Nephron progenitor cell (in vitro differentiated cells): ENCODE data around the gene PEX7.

Experiments used
- DNase-seq: peaks from one replicate; pipeline ENCODE4 v3.0.0; 2021
- H3K27ac Mint-ChIP-seq: 2 replicates; pipeline ENCODE4 v1.8.0; 2021; ENCODE audit warnings: mild to moderate bottlenecking, moderate library complexity, mixed read lengths
- H3K27me3 Mint-ChIP-seq: 2 replicates; pipeline ENCODE4 v1.8.0; 2021; ENCODE audit warnings: mild to moderate bottlenecking, low read depth, mixed read lengths; ENCODE audit not compliant: poor library complexity
- H3K36me3 Mint-ChIP-seq: 2 replicates; pipeline ENCODE4 v1.8.0; 2021; ENCODE audit warnings: low read depth, mixed read lengths
- H3K4me1 Mint-ChIP-seq: 2 replicates; pipeline ENCODE4 v1.8.0; 2021; ENCODE audit warnings: mixed read lengths
- H3K4me3 Mint-ChIP-seq: 2 replicates; pipeline ENCODE4 v1.8.0; 2021; ENCODE audit warnings: mild to moderate bottlenecking, moderate library complexity, mixed read lengths
- H3K9me3 Mint-ChIP-seq: 2 replicates; pipeline ENCODE4 v1.8.0; 2021; ENCODE audit warnings: mild to moderate bottlenecking, moderate library complexity, mixed read lengths
- TF ChIP-seq, protein P1 (sequence below): fragments of 200-600 bp; sonication (generic); IDR thresholded peaks from 2 replicates; pipeline ENCODE4 v1.5.0; 2021; ENCODE audit warnings: antibody characterized with exemption

PEX7 gene

DNA sequence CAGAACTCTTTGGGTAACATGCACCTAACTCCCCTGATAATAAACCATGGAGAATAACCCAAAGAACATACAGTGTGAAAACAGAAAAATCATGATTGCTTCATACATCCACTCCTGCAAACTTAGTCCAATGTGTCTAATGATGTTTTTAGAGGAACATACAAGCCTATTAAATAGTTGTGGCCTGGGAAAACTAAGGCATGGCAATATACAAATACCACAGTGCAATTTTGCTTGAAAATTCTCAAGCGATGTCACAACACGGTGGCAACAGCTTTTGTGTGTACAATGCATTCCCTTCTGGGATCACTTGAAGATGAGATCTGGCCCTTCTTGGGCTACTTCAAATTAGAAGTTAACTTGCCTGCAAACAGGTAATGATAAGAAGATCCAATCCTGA is 46.8 kb upstream of the PEX7 start:
- Mint-ChIP-seq H3K27me3 (peaks cover 7% of the 10 kb centered on the region), H3K9me3 (no peaks in the 10 kb centered on the region), H3K27ac (no peak overlapping the region), H3K36me3 (no peaks in the 10 kb centered on the region), H3K4me3 (no peak overlapping the region), H3K4me1 (peaks cover 7% of the 10 kb centered on the region)
- TF ChIP-seq, protein P1, sequence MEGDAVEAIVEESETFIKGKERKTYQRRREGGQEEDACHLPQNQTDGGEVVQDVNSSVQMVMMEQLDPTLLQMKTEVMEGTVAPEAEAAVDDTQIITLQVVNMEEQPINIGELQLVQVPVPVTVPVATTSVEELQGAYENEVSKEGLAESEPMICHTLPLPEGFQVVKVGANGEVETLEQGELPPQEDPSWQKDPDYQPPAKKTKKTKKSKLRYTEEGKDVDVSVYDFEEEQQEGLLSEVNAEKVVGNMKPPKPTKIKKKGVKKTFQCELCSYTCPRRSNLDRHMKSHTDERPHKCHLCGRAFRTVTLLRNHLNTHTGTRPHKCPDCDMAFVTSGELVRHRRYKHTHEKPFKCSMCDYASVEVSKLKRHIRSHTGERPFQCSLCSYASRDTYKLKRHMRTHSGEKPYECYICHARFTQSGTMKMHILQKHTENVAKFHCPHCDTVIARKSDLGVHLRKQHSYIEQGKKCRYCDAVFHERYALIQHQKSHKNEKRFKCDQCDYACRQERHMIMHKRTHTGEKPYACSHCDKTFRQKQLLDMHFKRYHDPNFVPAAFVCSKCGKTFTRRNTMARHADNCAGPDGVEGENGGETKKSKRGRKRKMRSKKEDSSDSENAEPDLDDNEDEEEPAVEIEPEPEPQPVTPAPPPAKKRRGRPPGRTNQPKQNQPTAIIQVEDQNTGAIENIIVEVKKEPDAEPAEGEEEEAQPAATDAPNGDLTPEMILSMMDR: no peak
- no peak for DNase-seq

GRCh38 chr6:136777651-136778050 is 44.7 kb upstream of the PEX7 start:
- H3K9me3 Mint-ChIP-seq: no peaks in the 10 kb centered on the region
- no peak for DNase-seq
- H3K27me3 Mint-ChIP-seq: peaks cover 3% of the 10 kb centered on the region
- no peak overlapping the region for H3K27ac Mint-ChIP-seq
- peaks cover 7% of the 10 kb centered on the region for H3K4me1 Mint-ChIP-seq
- H3K36me3 Mint-ChIP-seq: no peaks in the 10 kb centered on the region
- TF ChIP-seq, protein P1: no peak
- no peak overlapping the region for H3K4me3 Mint-ChIP-seq

DNA sequence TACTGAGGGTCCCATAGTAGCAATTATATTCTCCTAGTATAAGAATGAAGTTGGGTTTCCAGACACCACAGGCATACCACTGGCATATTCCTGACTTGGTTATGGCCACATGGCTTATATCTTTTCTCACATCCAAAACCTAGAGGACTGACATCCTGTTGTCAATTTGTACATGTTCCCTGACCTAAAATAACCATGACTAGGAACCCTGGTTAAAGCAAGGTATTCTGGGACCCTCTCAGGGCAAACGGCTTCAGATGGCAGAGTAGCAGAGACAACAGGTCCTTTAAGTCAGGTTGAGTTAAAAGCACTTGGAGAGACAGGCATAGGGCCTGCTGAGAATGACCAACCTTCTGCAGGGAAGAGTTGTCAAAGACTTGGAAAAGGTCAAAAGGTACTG is 42.7 kb upstream of the PEX7 start:
- Mint-ChIP-seq H3K4me1 (peaks cover 7% of the 10 kb centered on the region), H3K27me3 (peaks cover 8% of the 10 kb centered on the region), H3K9me3 (no peaks in the 10 kb centered on the region), H3K4me3 (no peak overlapping the region), H3K27ac (no peak overlapping the region), H3K36me3 (no peaks in the 10 kb centered on the region)
- TF ChIP-seq, protein P1: no peak
- DNase-seq: no peak

DNA sequence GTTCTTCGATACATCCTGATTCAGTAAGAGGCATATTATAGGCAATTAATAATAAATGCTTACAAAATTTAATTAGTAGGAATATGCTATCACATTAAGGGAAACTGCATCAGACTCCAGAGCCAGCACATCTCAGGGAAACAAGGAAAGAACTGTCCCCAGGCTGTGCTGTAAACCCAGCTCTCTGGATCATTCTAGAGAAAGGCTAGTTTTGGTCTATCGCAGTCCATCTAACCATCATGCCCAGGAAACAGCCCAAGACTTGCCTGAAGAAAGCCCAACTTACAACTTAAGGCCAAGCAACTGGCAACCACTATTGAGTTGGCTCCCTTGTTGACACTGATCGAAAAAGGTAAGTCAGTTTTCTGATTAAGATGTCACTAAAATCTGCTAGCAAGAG is 41.4 kb upstream of the PEX7 start:
- no peaks in the 10 kb centered on the region for H3K9me3 Mint-ChIP-seq
- DNase-seq: no peak
- TF ChIP-seq, protein P1: no peak
- H3K4me1 Mint-ChIP-seq: peaks cover 7% of the 10 kb centered on the region
- no peaks in the 10 kb centered on the region for H3K36me3 Mint-ChIP-seq
- H3K4me3 Mint-ChIP-seq: no peak overlapping the region
- H3K27me3 Mint-ChIP-seq: peaks cover 11% of the 10 kb centered on the region
- H3K27ac Mint-ChIP-seq: no peak overlapping the region

DNA sequence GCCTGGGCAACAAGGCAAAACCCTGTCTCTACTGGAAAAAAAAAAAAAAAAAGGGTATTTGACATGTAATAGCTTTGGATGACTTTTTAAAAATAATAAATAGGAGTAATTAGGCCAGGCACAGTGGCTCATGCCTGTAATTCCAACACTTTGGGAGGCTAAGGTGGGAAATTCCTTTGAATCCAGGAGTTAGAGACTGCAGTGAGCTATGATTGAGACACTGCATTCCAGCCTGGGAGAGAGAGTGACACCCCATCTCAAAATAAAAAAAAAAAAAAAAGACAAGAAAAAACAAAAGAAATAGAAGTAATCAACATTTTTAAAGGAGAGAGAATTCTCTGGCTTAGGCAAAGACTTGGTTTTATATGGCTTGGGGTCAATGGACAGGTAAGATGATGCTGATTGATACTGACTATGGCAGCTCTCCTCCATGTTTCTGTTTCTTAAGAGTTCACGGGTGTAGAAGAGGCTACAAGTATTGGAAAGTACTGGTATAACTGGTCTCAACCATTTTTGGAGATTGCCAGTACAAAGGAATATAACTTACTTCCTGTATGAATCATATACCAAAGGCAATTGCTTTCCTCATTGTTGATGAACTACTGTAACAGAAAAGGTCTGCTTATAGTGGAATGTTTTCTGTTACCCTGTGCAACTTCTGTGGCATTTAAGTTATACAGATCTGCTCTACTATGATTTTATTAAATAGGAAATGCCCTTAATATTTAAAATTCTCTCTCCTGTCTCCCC is 40.2 kb upstream of the PEX7 start:
- H3K4me3 Mint-ChIP-seq: no peak overlapping the region
- TF ChIP-seq, protein P1: no peak
- H3K36me3 Mint-ChIP-seq: no peaks in the 10 kb centered on the region
- peaks cover 12% of the 10 kb centered on the region for H3K27me3 Mint-ChIP-seq
- H3K27ac Mint-ChIP-seq: no peak overlapping the region
- no peaks in the 10 kb centered on the region for H3K9me3 Mint-ChIP-seq
- DNase-seq: no peak
- peaks cover 7% of the 10 kb centered on the region for H3K4me1 Mint-ChIP-seq

GRCh38 chr6:136783021-136783420 is 39.4 kb upstream of the PEX7 start:
- Mint-ChIP-seq H3K27me3 (peaks cover 20% of the 10 kb centered on the region), H3K9me3 (no peaks in the 10 kb centered on the region), H3K4me3 (no peak overlapping the region), H3K4me1 (peaks cover 7% of the 10 kb centered on the region), H3K27ac (no peak overlapping the region), H3K36me3 (no peaks in the 10 kb centered on the region)
- DNase-seq: no peak
- TF ChIP-seq, protein P1: no peak
